K562 (cell line): ENCODE results near the gene SULT1C4. TPM values are rescaled to one million over a fixed set of nuclear protein-coding genes. Genes with fewer than 3 reads are reported as not detected.

ENCODE experiments used
- CCNT2 ChIP-seq: IDR thresholded peaks from 2 replicates; pipeline ENCODE4 v1.6.1; 2011; ENCODE audit warnings: borderline replicate concordance, low read depth, mild to moderate bottlenecking, moderate library complexity, mixed read lengths, low read length; ENCODE audit not compliant: insufficient read length; ENCODE audit errors: extremely low read depth
- CREB5 ChIP-seq: fragments of 250-450 bp; sonication (Bioruptor Pico); IDR thresholded peaks from 2 replicates; pipeline ENCODE4 v1.5.0; 2020; ENCODE audit warnings: mild to moderate bottlenecking
- HOMEZ ChIP-seq: fragments of 250-450 bp; sonication (Bioruptor Pico); IDR thresholded peaks from 2 replicates; pipeline ENCODE4 v1.4.0; 2020; ENCODE audit warnings: mild to moderate bottlenecking, moderate library complexity
- ILF3 ChIP-seq: fragments of 450-650 bp; IDR thresholded peaks from 2 replicates; pipeline ENCODE4 v1.6.1; 2018; ENCODE audit warnings: antibody characterized with exemption, mild to moderate bottlenecking, moderate library complexity, borderline replicate concordance
- MXD1 ChIP-seq: fragments of 250-450 bp; sonication (Bioruptor Pico); IDR thresholded peaks from 2 replicates; pipeline ENCODE4 v1.8.0; 2021; ENCODE audit warnings: borderline replicate concordance, mild to moderate bottlenecking, moderate library complexity; ENCODE audit not compliant: poor library complexity, severe bottlenecking
- NUFIP1 ChIP-seq: fragments of 450-650 bp; IDR thresholded peaks from 2 replicates; pipeline ENCODE4 v1.6.1; 2018; ENCODE audit not compliant: partially characterized antibody
- PHF8 ChIP-seq: fragments of 200-600 bp; sonication (generic); IDR thresholded peaks from 2 replicates; pipeline ENCODE4 v1.6.1; 2012; ENCODE audit warnings: mixed run types, mild to moderate bottlenecking, inconsistent platforms, low read length, moderate library complexity, borderline replicate concordance
- POLR2AphosphoS5 ChIP-seq: IDR thresholded peaks from 2 replicates; pipeline ENCODE4 v1.6.1; 2011; ENCODE audit warnings: mild to moderate bottlenecking, low read depth, low read length, moderate library complexity; ENCODE audit not compliant: control insufficient read depth, insufficient read depth
- RFX5 ChIP-seq: IDR thresholded peaks from 2 replicates; pipeline ENCODE4 v1.6.1; 2011; ENCODE audit warnings: low read depth, mild to moderate bottlenecking, improper control_type of control experiment, low read length
- U2AF2 ChIP-seq: fragments of 200-400 bp; formaldehyde crosslinking; optimal IDR thresholded peaks from 2 replicates; pipeline ENCODE3; 2017; ENCODE audit warnings: low read depth, mild to moderate bottlenecking, low read length
- XRCC3 ChIP-seq: fragments of 450-650 bp; IDR thresholded peaks from 2 replicates; pipeline ENCODE4 v1.6.1; 2017; ENCODE audit warnings: mild to moderate bottlenecking, moderate library complexity
- ZC3H8 ChIP-seq: fragments of 450-650 bp; IDR thresholded peaks from 2 replicates; pipeline ENCODE4 v1.6.1; 2017
- ZNF134 ChIP-seq: fragments of 250-450 bp; sonication (Bioruptor Pico); conservative IDR thresholded peaks from 2 replicates; pipeline ENCODE4 v1.4.0; 2020
- ZNF436 ChIP-seq: fragments of 250-450, 450-650 bp; sonication (Bioruptor Pico); formaldehyde crosslinking; IDR thresholded peaks from 2 replicates; pipeline ENCODE4 v1.7.0; 2020; ENCODE audit warnings: mild to moderate bottlenecking
- ZNF449 ChIP-seq: fragments of 250-450 bp; sonication (Bioruptor Pico); IDR thresholded peaks from 2 replicates; pipeline ENCODE4 v1.8.0; 2022; ENCODE audit warnings: moderate library complexity, mild to moderate bottlenecking, inconsistent platforms
- ZNF655 ChIP-seq: fragments of 250-450 bp; sonication (Bioruptor Pico); IDR thresholded peaks from 2 replicates; pipeline ENCODE4 v1.5.0; 2021
- polyA plus RNA-seq, 8 experiments: library from polyadenylated mRNA; depleted of rRNA in 4 of 8; stranded (reverse) in 5 of 8; unstranded in 3 of 8; fragments of >200 nt; fragmentation: Nextera tagmentation in 2 of 8; fragmentation: Illumina TruSeq in 1 of 8; extraction: Ambion mirVana in 2 of 8; extraction: Trizol in 1 of 8; gene quantifications; 2 replicates each; pipeline versions ENCODE4 v1.2.1 to v1.2.3, GENCODE V29; 2011 to 2014; ENCODE audit warnings: inconsistent platforms in 1 of 8, missing spikeins in 1 of 8
- total RNA-seq, 7 experiments: library from RNA; depleted of rRNA in 6 of 7; stranded (reverse); fragments of >200 nt in 6 of 7; fragmentation: Illumina TruSeq in 2 of 7; extraction: Trizol in 2 of 7; gene quantifications; 2 replicates each; pipeline versions ENCODE4 v1.2.1 to v1.2.3, GENCODE V29; 2011 to 2021; ENCODE audit warnings: low replicate concordance in 1 of 7

Gene SULT1C4
- total and polyA plus RNA-seq, 9 of the 15 experiments (the other 6 are each of a cell fraction or from before 2014, with no cell fraction given): 0.04 to 0.14 (median 0.09) TPM; not detected in 5

- TF ChIP-seq CCNT2 (peak; percentile 18), ILF3 (no peak), ZNF436 (CRISPR knock-in tag) (no peak), RFX5 (no peak), HOMEZ (CRISPR knock-in tag) (no peak), ZC3H8 (no peak), U2AF2 (no peak), ZNF134 (CRISPR knock-in tag) (no peak), ZNF449 (no peak), ZNF655 (no peak), NUFIP1 (no peak), XRCC3 (no peak), POLR2AphosphoS5 (no peak), CREB5 (CRISPR knock-in tag) (no peak), MXD1 (no peak), PHF8 (no peak)
These were observed 16.8 kb upstream of the SULT1C4 start (continued) for GRCh38 chr2:108360776-108361468.
